IMR-90 (cell line): ENCODE data around the gene GDI2. TPM values are rescaled to one million over a fixed set of nuclear protein-coding genes. Genes with fewer than 3 reads are reported as not detected.

ENCODE experiments used
- ATAC-seq: fragments of 200-7000 bp; cut with Tn5 transposase; 2 replicates; pipeline ENCODE4 v1.9.1; 2020; ENCODE audit warnings: low read depth, mild to moderate bottlenecking, moderate library complexity
- BruUV-seq: library from RNA; stranded (reverse); fragments of 400-500 nt; replicated peaks from 2 replicates; lab custom pipeline; 2021; lab: Mats Ljungman, UMichigan
- CTCF ChIA-PET: fragments of 300-600 bp; formaldehyde crosslinking; extraction: SDS; loops from one replicate; lab custom pipeline; 2021; ENCODE audit warnings: antibody characterized with exemption; lab: Yijun Ruan, JAX
- POLR2A ChIA-PET: fragments of 300-600 bp; sonication (Branson Sonifier 250); formaldehyde crosslinking; loops from one replicate; lab custom pipeline; 2022; ENCODE audit warnings: antibody characterized with exemption; ENCODE audit not compliant: unreplicated experiment; lab: Charles Lee
- DNase-seq: peaks from one replicate; pipeline ENCODE4 v3.0.0; 2013
- H2AFZ ChIP-seq: replicated peaks from 2 replicates; pipeline ENCODE3; 2013; ENCODE audit warnings: low read length, mild to moderate bottlenecking; ENCODE audit not compliant: poor library complexity
- H2AK5ac ChIP-seq: 2 replicates; pipeline ENCODE4 v1.6.1; 2013; ENCODE audit warnings: low read depth, low read length, inconsistent platforms
- H2AK9ac ChIP-seq: replicated peaks from 2 replicates; pipeline ENCODE3; 2013; ENCODE audit warnings: mild to moderate bottlenecking, low read depth, low read length, moderate library complexity; ENCODE audit not compliant: poor library complexity
- H2BK120ac ChIP-seq: 2 replicates; pipeline ENCODE4 v1.6.1; 2013; ENCODE audit warnings: low read depth, low read length, inconsistent platforms
- H2BK15ac ChIP-seq: 3 replicates; pipeline ENCODE4 v1.6.1; 2013; ENCODE audit warnings: low read depth, low read length, inconsistent platforms
- H2BK20ac ChIP-seq: 2 replicates; pipeline ENCODE4 v1.6.1; 2013; ENCODE audit warnings: low read depth, mild to moderate bottlenecking, inconsistent platforms, low read length, moderate library complexity
- H2BK5ac ChIP-seq: 2 replicates; pipeline ENCODE4 v1.6.1; 2013; ENCODE audit warnings: mild to moderate bottlenecking, low read depth, low read length, inconsistent platforms; ENCODE audit not compliant: poor library complexity, severe bottlenecking
- H3K14ac ChIP-seq: replicated peaks from 2 replicates; pipeline ENCODE4 v1.6.1; 2013; ENCODE audit warnings: low read depth, low read length, inconsistent platforms
- H3K18ac ChIP-seq: 2 replicates; pipeline ENCODE4 v1.6.1; 2013; ENCODE audit warnings: low read depth, low read length, control low read depth
- H3K23ac ChIP-seq: 2 replicates; pipeline ENCODE4 v1.6.1; 2013; ENCODE audit warnings: low read depth, low read length, inconsistent platforms
- H3K27ac ChIP-seq: 2 replicates; pipeline ENCODE4 v1.5.1; 2013; ENCODE audit warnings: mild to moderate bottlenecking, control low read depth, low read length; ENCODE audit not compliant: insufficient read depth
- H3K27me3 ChIP-seq: 2 replicates; pipeline ENCODE4 v1.6.1; 2013; ENCODE audit warnings: low read length; ENCODE audit not compliant: control insufficient read depth, insufficient read depth
- H3K36me3 ChIP-seq: 2 replicates; pipeline ENCODE4 v1.6.1; 2013; ENCODE audit warnings: low read length, mixed read lengths; ENCODE audit not compliant: control insufficient read depth, insufficient read depth
- H3K4ac ChIP-seq: 2 replicates; pipeline ENCODE4 v1.6.1; 2013; ENCODE audit warnings: low read depth, low read length, inconsistent platforms
- H3K4me1 ChIP-seq: 2 replicates; pipeline ENCODE4 v1.6.1; 2013; ENCODE audit warnings: low read length, mixed read lengths; ENCODE audit not compliant: control insufficient read depth, insufficient read depth
- H3K4me2 ChIP-seq: 2 replicates; pipeline ENCODE4 v1.6.1; 2013; ENCODE audit warnings: low read depth, mild to moderate bottlenecking, control low read depth, low read length, moderate library complexity
- H3K4me3 ChIP-seq: 2 replicates; pipeline ENCODE4 v1.5.1; 2013; ENCODE audit warnings: low read depth, mild to moderate bottlenecking, control low read depth, low read length, moderate library complexity; ENCODE audit not compliant: insufficient read depth
- H3K56ac ChIP-seq: 2 replicates; pipeline ENCODE4 v1.6.1; 2013; ENCODE audit warnings: low read length, inconsistent platforms; ENCODE audit not compliant: insufficient read depth; ENCODE audit errors: extremely low read depth
- H3K79me1 ChIP-seq, 2 experiments: 2 replicates each; pipeline ENCODE4 v1.6.1; 2013; ENCODE audit warnings: low read length in 2 of 2, inconsistent platforms in 1 of 2, low read depth in 1 of 2
- H3K9ac ChIP-seq: 2 replicates; pipeline ENCODE4 v1.6.1; 2013; ENCODE audit warnings: low read depth, low read length, control low read depth
- H3K9me1 ChIP-seq: 2 replicates; pipeline ENCODE4 v1.6.1; 2013; ENCODE audit warnings: low read length, inconsistent platforms; ENCODE audit not compliant: insufficient read depth
- H3K9me3 ChIP-seq: 2 replicates; pipeline ENCODE4 v1.6.1; 2013; ENCODE audit warnings: low read length; ENCODE audit not compliant: control insufficient read depth, insufficient read depth
- H4K20me1 ChIP-seq: 2 replicates; pipeline ENCODE4 v1.6.1; 2013; ENCODE audit warnings: low read length, inconsistent platforms; ENCODE audit not compliant: insufficient read depth
- H4K5ac ChIP-seq: 2 replicates; pipeline ENCODE4 v1.6.1; 2013; ENCODE audit warnings: mild to moderate bottlenecking, low read depth, low read length, control low read depth
- H4K8ac ChIP-seq, 2 experiments: 2 replicates each; pipeline ENCODE4 v1.6.1; 2013; ENCODE audit warnings: low read depth in 2 of 2, low read length in 2 of 2, control low read depth in 1 of 2, inconsistent platforms in 1 of 2
- H4K91ac ChIP-seq: 2 replicates; pipeline ENCODE4 v1.6.1; 2013; ENCODE audit warnings: low read depth, low read length, inconsistent platforms; ENCODE audit not compliant: insufficient read depth
- BHLHE40 ChIP-seq: fragments of 150-350 bp; IDR thresholded peaks from 2 replicates; pipeline ENCODE4 v1.6.1; 2016; ENCODE audit warnings: mild to moderate bottlenecking, low read depth, low read length
- MAFK ChIP-seq: IDR thresholded peaks from 2 replicates; pipeline ENCODE4 v1.6.1; 2012; ENCODE audit warnings: low read depth, low read length, improper control_type of control experiment
- WGBS, 2 experiments: methylation state at CpG; one replicate each; pipeline versions ENCODE4 v1.1.5 to v1.1.7; 2013; ENCODE audit warnings: missing lambda C conversion rate in 2 of 2; ENCODE audit not compliant: insufficient read length in 1 of 2; ENCODE audit errors: extremely low coverage in 2 of 2; 5-methylcytosine and 5-hydroxymethylcytosine counted together
- dilution Hi-C: fragments of 300-500 bp; cut with HindIII; formaldehyde crosslinking; loops from one replicate; pipeline ENCODE4 v1.14.3; 2018; ENCODE audit warnings: low sequenced_read_pairs; ENCODE audit not compliant: unreplicated experiment
- in situ Hi-C: fragments of 300-500 bp; cut with MboI; formaldehyde crosslinking; loops from 3 replicates; pipeline ENCODE4 v1.14.3; 2019; ENCODE audit warnings: low sequenced_read_pairs, inconsistent platforms, mixed read lengths
- intact Hi-C: fragments of 100-400 bp; cut with micrococcal nuclease; formaldehyde crosslinking; loops from 2 replicates; pipeline ENCODE4 v1.10.0; 2022
- polyA plus RNA-seq, 3 experiments: library from polyadenylated mRNA; depleted of rRNA; stranded (reverse); fragments of >200 nt; gene quantifications; 2 replicates each; pipeline ENCODE4 v1.2.3, GENCODE V29; 2012; ENCODE audit warnings: low replicate concordance in 1 of 3
- total RNA-seq: library from RNA; depleted of rRNA; stranded (reverse); fragments of >200 nt; gene quantifications from 2 replicates; pipeline ENCODE4 v1.2.3, GENCODE V29; 2012

The GDI2 gene
- total and polyA plus RNA-seq, 2 of the 4 experiments (the other 2 are of a cell fraction) = 171 to 396 TPM

DNA sequence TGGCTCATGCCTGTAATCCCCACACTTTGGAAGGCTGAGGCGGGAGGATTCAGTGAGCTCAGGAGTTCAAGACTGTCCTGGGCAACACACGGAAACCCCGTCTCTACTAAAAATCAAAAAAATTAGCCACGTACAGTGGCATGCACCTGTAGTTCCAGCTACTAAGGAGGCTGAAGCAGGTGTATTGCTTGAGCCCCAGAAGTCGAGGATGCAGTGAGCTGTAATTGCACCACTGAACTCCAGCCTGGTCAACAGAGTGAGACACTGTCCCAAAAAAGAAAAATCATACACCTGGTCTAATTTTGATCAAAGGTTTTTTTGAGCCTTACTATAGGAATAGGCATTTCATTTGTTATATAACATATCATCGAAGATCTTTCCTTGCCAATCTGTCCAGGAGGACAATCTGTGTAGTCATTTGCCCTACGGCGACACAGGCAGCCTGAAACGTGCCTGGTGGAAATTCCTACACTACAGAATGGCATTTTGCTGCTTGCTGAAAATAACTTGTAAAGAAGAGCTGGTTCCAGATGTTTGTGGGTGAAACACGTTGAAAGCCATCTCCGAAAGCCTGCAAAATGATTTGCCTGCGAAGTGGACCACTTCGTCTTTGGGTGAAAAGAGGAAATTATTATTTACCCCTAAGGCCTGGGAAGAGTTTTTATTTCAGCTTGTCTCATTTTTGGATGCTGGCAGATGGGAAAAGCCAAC is 31.3 kb upstream of the GDI2 start:
- H3K18ac ChIP-seq = no peak overlapping the region
- ATAC-seq (no peak), DNase-seq (peak; percentile 28)
- H3K36me3 ChIP-seq = no peaks in the 10 kb centered on the region
- in situ Hi-C loops = no loop called here
- H3K4me2 ChIP-seq = no peak overlapping the region
- ChIA-PET CTCF (interaction anchor here (0.6 kb wide), 1 partner anchor 566 kb away, joined by 3 read pairs; no protein-coding TSS in a partner anchor), POLR2A (interaction anchor here (0.6 kb wide), 1 partner anchor 142 kb away, joined by 9 read pairs; no protein-coding TSS in a partner anchor)
- H3K56ac ChIP-seq = no peak overlapping the region; the same call in 1 of the 2 replicates
- no peak overlapping the region for H2BK120ac ChIP-seq
- H3K27me3 ChIP-seq = no peaks in the 10 kb centered on the region
- no peaks in the 10 kb centered on the region for H4K20me1 ChIP-seq
- no peak overlapping the region for H3K27ac ChIP-seq
- no peak overlapping the region for H2AK5ac ChIP-seq
- H3K9ac ChIP-seq = no peak overlapping the region
- BruUV-seq = no TSS peak
- no peak overlapping the region for H4K91ac ChIP-seq
- H4K8ac ChIP-seq = peak overlapping the region in 1 of 2 experiments; percentile 23; a peak in 1 of 4 replicates
- H3K14ac ChIP-seq = no peak overlapping the region
- no peaks in the 10 kb centered on the region for H3K79me1 ChIP-seq
- WGBS, 2 experiments = 100% methylated on average over 1 of the region's 13 CpGs; no CpG with 5 or more reads in 1 of the 2 experiments
- no peaks in the 10 kb centered on the region for H3K9me3 ChIP-seq
- no peak overlapping the region for H3K23ac ChIP-seq
- dilution Hi-C loops = no loop called here
- no peak overlapping the region for H2AK9ac ChIP-seq
- no peak overlapping the region for H3K4ac ChIP-seq
- no peaks in the 10 kb centered on the region for H3K4me1 ChIP-seq
- H2BK20ac ChIP-seq = no peak overlapping the region
- H3K4me3 ChIP-seq = no peak overlapping the region
- H4K5ac ChIP-seq = no peak overlapping the region
- TF ChIP-seq MAFK = no peak
- TF ChIP-seq BHLHE40 = peak; percentile 82
- no peak overlapping the region for H2BK15ac ChIP-seq
- peak overlapping the region; percentile 18 for H2AFZ ChIP-seq
- intact Hi-C loops = no loop called here
- no peak overlapping the region for H2BK5ac ChIP-seq
- H3K9me1 ChIP-seq = no peaks in the 10 kb centered on the region
